Measurements from ENCODE around the gene OGA. TPM values are rescaled to one million over a fixed set of nuclear protein-coding genes. Genes with fewer than 3 reads are reported as not detected.

OGA gene
- total and polyA plus RNA-seq, 2 donors (not counting 1 experiment from before 2014, with no cell fraction given) = 128 to 418 TPM

DNA sequence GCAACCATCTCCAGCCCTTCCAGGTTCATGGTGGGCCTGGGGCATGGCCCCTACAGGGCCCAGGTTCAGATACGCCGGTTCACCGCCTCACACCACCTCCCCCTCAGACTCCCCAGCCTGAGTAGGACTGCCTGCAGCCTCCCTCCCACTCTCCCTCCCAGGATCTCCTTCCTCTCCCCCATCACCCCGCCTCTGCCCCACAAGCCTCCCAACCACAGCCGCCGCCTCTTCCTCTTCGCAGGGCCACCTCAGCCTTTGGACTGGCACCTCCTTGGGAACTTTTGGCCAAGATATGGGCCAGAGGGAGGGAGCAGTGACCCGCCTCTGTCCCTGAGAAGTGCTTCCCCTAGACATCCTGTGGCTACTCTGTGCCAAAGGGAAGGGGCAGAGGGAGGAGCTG is 16.1 kb upstream of the OGA start:
- Histone ChIP-seq H3K36me3 (replicated peaks in 1 of 2; ENCODE audit: control extremely low read depth in 1 of 2, control insufficient read depth in 1 of 2, extremely low read depth in 1 of 2, insufficient read depth in 2 of 2, low read length in 1 of 2) (no peaks in the 10 kb centered on the region), H3K9ac (ENCODE audit: low read length) (no peak overlapping the region), H3K27me3 (replicated peaks in 1 of 4; ENCODE audit: control extremely low read depth in 1 of 4, control insufficient read depth in 3 of 4, insufficient read depth in 4 of 4, low read length in 3 of 4) (no peaks in the 10 kb centered on the region), H3K27ac (ENCODE audit: low read length in 2 of 2) (no peak overlapping the region), H3K4me1 (ENCODE audit: control insufficient read depth in 2 of 2, insufficient read depth in 2 of 2, low read length in 2 of 2) (peaks cover 47 to 62% of the 10 kb centered on the region in 2 donors), H3K9me3 (ENCODE audit: control extremely low read depth in 1 of 3, control insufficient read depth in 2 of 3, insufficient read depth in 1 of 3, low read length in 2 of 3) (no peaks in the 10 kb centered on the region), H3K4me2 (replicated peaks; ENCODE audit: low read depth, low read length, poor library complexity, severe bottlenecking) (peak overlapping the region; percentile 21), H4K20me1 (ENCODE audit: control insufficient read depth, insufficient read depth, low read length, poor library complexity, severe bottlenecking) (peaks cover 48% of the 10 kb centered on the region), H3K4me3 (ENCODE audit: control extremely low read depth in 1 of 5, extremely low read depth in 1 of 5, insufficient read depth in 1 of 5, low read depth in 2 of 5, low read length in 4 of 5) (no peak overlapping the region), H2AFZ (ENCODE audit: insufficient read depth, low read depth, low read length, poor library complexity, severe bottlenecking) (no peak overlapping the region), H3K79me2 (ENCODE audit: control insufficient read depth, insufficient read depth, low read length) (peaks cover 67% of the 10 kb centered on the region)
- Mint-ChIP-seq H3K27me3 (no peaks in the 10 kb centered on the region), H3K4me3 (no peak overlapping the region), H3K4me1 (peaks cover 53% of the 10 kb centered on the region), H3K9me3 (ENCODE audit: insufficient read depth) (no peaks in the 10 kb centered on the region), H3K27ac (peak overlapping the region; percentile 16)
- TF ChIP-seq, protein P1, sequence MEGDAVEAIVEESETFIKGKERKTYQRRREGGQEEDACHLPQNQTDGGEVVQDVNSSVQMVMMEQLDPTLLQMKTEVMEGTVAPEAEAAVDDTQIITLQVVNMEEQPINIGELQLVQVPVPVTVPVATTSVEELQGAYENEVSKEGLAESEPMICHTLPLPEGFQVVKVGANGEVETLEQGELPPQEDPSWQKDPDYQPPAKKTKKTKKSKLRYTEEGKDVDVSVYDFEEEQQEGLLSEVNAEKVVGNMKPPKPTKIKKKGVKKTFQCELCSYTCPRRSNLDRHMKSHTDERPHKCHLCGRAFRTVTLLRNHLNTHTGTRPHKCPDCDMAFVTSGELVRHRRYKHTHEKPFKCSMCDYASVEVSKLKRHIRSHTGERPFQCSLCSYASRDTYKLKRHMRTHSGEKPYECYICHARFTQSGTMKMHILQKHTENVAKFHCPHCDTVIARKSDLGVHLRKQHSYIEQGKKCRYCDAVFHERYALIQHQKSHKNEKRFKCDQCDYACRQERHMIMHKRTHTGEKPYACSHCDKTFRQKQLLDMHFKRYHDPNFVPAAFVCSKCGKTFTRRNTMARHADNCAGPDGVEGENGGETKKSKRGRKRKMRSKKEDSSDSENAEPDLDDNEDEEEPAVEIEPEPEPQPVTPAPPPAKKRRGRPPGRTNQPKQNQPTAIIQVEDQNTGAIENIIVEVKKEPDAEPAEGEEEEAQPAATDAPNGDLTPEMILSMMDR (IDR thresholded peaks at IDR 0.05) = no peak
- no peak for TF ChIP-seq EZH2 (IDR thresholded peaks at IDR 0.05; ENCODE audit: borderline replicate concordance, insufficient read depth, low read depth, low read length, poor library complexity, severe bottlenecking)
- intact Hi-C loops (cut with micrococcal nuclease) = loop anchor here (5.0 kb wide), 2 partner anchors 668 to 813 kb away; partner anchors contain the start of genes ACTR1A and SUFU
- WGBS (ENCODE audit: insufficient coverage) = 22% methylated on average over 6 of the region's 8 CpGs
- ChIA-PET CTCF (interaction anchor here (15.2 kb wide), 1 partner anchor 171 kb away, joined by 581 read pairs; no protein-coding TSS in a partner anchor), POLR2A (no interaction called here)
- DNase-seq = peak; percentile 23
- ATAC-seq (ENCODE audit: low read depth) = no peak

DNA sequence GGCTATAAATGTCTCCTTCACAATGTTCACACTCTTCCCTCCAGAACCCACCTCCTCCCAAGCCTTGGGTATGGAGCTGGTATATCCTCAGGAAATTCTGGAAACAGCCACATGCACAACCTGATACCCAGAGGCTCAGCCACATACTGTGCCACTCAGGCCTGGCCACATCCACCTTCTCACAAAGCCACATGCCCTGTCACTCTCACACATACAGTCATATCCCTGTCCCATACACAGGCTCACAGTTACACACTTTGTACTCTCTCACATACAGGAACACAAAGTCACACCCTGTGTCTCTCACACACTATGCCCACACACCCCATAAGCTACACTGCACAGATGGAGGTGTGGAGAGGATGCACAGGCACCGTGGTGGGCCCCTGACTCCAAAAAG is 15.2 kb upstream of the OGA start:
- 100% methylated on average over 1 of the region's 1 CpG for whole genome bisulfite sequencing (ENCODE audit: insufficient coverage)
- Mint-ChIP-seq H3K27ac (peak overlapping the region; percentile 2), H3K9me3 (ENCODE audit: insufficient read depth) (no peaks in the 10 kb centered on the region), H3K4me3 (no peak overlapping the region), H3K4me1 (peaks cover 48% of the 10 kb centered on the region), H3K27me3 (no peaks in the 10 kb centered on the region)
- intact Hi-C loops (cut with micrococcal nuclease) = loop anchor here (5.0 kb wide), 2 partner anchors 669 to 814 kb away; partner anchors contain the start of genes ACTR1A and SUFU
- no peak overlapping the region for H3K4me3 ChIP-seq (ENCODE audit: control extremely low read depth in 1 of 5, extremely low read depth in 1 of 5, insufficient read depth in 1 of 5, low read depth in 2 of 5, low read length in 4 of 5)
- ATAC-seq (ENCODE audit: low read depth) = no peak
- POLR2A ChIA-PET = interaction anchor here (7.1 kb wide), 1 partner anchor 16 kb away, joined by 102 read pairs; the partner anchor contains the start of gene OGA
- peaks cover 46% of the 10 kb centered on the region for H4K20me1 ChIP-seq (ENCODE audit: control insufficient read depth, insufficient read depth, low read length, poor library complexity, severe bottlenecking)
- no peak overlapping the region for H3K9ac ChIP-seq (ENCODE audit: low read length)
- no peaks in the 10 kb centered on the region for H3K27me3 ChIP-seq (replicated peaks in 1 of 4; ENCODE audit: control extremely low read depth in 1 of 4, control insufficient read depth in 3 of 4, insufficient read depth in 4 of 4, low read length in 3 of 4)
- H3K36me3 ChIP-seq (replicated peaks in 1 of 2; ENCODE audit: control extremely low read depth in 1 of 2, control insufficient read depth in 1 of 2, extremely low read depth in 1 of 2, insufficient read depth in 2 of 2, low read length in 1 of 2) = no peaks in the 10 kb centered on the region
- no peaks in the 10 kb centered on the region for H3K9me3 ChIP-seq (ENCODE audit: control extremely low read depth in 1 of 3, control insufficient read depth in 2 of 3, insufficient read depth in 1 of 3, low read length in 2 of 3)
- CTCF ChIA-PET = interaction anchor here (0.6 to 15.2 kb wide), 4 partner anchors 8 to 240 kb away, joined by 3 to 581 read pairs (median 27); partner anchors contain the start of gene KCNIP2
- H3K4me1 ChIP-seq (ENCODE audit: control insufficient read depth in 2 of 2, insufficient read depth in 2 of 2, low read length in 2 of 2) = peaks cover 41 to 66% of the 10 kb centered on the region in 2 donors
- DNase-seq = no peak
- H3K27ac ChIP-seq (ENCODE audit: low read length in 2 of 2) = peak overlapping the region in 1 of 2 donors; percentile 89
- H3K4me2 ChIP-seq (replicated peaks; ENCODE audit: low read depth, low read length, poor library complexity, severe bottlenecking) = no peak overlapping the region
- TF ChIP-seq, protein P1 (IDR thresholded peaks at IDR 0.05) = no peak
- no peak for TF ChIP-seq EZH2 (IDR thresholded peaks at IDR 0.05; ENCODE audit: borderline replicate concordance, insufficient read depth, low read depth, low read length, poor library complexity, severe bottlenecking)
- H2AFZ ChIP-seq (ENCODE audit: insufficient read depth, low read depth, low read length, poor library complexity, severe bottlenecking) = no peak overlapping the region
- H3K79me2 ChIP-seq (ENCODE audit: control insufficient read depth, insufficient read depth, low read length) = peaks cover 58% of the 10 kb centered on the region

Measured in B cell (primary cell).